Skeletal muscle satellite cell (primary cell): ENCODE data around the gene SLC16A12.
A peak's percentile ranks its signal among the peaks of the same experiment; 100 is the strongest.
"Not testable (repeated sequence)": the region's sequence is repeated elsewhere in the genome, so short reads cannot be mapped to it uniquely, and the experiment has no call there.

Experiments used
- H3K27me3 ChIP-seq: 2 replicates; pipeline ENCODE4 v1.7.0; 2013; ENCODE audit warnings: low read length; ENCODE audit not compliant: control insufficient read depth, insufficient read depth
- H3K36me3 ChIP-seq: 2 replicates; pipeline ENCODE4 v1.7.0; 2013; ENCODE audit warnings: mild to moderate bottlenecking, control low read depth, low read length; ENCODE audit not compliant: insufficient read depth
- H3K4me1 ChIP-seq: 2 replicates; pipeline ENCODE4 v1.7.0; 2013; ENCODE audit warnings: low read length; ENCODE audit not compliant: control insufficient read depth, insufficient read depth
- H3K4me2 ChIP-seq: 2 replicates; pipeline ENCODE4 v1.7.0; 2013; ENCODE audit warnings: mild to moderate bottlenecking, low read length
- H3K4me3 ChIP-seq: 2 replicates; pipeline ENCODE4 v1.7.0; 2013; ENCODE audit warnings: low read length
- H3K9ac ChIP-seq: 2 replicates; pipeline ENCODE4 v1.7.0; 2013; ENCODE audit warnings: mild to moderate bottlenecking, low read depth, low read length, moderate library complexity
- H3K9me3 ChIP-seq: replicated peaks from 2 replicates; pipeline ENCODE4 v1.7.0; 2013; ENCODE audit warnings: mild to moderate bottlenecking, control low read depth, low read length

SLC16A12 gene

DNA sequence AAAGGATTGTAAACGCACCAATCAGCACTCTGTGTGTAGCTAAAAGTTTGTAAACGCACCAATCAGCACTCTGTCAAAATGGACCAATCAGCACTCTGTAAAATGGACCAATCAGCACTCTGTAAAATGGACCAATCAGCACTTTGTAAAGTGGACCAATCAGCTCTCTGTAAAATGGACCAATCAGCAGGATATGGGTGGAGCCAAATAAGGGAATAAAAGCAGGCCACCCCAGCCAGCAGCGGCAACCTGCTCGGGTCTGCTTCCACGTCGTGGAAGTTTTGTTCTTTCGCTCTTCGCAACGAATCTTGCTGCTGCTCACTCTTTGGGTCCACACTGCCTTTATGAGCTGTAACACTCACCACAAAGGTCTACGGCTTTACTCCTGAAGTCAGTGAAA lies 123.1 kb downstream of the SLC16A12 start:
- H3K4me3 ChIP-seq, H3K4me1 ChIP-seq, H3K9me3 ChIP-seq, H3K4me2 ChIP-seq, H3K9ac ChIP-seq, H3K27me3 ChIP-seq, H3K36me3 ChIP-seq: not testable (repeated sequence)

DNA sequence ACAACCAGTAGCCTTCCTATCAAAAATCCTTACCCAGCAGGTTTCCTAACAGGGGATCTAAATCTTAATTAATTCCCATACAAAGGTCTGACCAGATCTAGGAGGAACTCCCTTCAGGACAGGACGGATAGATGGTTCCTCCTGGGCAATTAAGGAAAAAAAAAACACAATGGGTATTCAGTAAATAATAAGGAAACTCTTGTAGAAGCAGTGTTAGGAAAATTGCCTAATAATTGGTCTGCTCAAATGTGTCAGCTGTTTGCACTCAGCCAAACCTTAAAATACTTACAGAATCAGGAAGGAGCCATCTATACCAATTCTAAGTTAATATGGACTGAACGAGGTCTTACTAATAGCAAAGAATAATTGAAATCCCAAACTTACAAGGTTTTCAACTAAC lies 124.3 kb downstream of the SLC16A12 start:
- H3K4me1 ChIP-seq, H3K4me3 ChIP-seq, H3K27me3 ChIP-seq, H3K4me2 ChIP-seq, H3K36me3 ChIP-seq, H3K9me3 ChIP-seq, H3K9ac ChIP-seq: not testable (repeated sequence)

GRCh38 chr10:89410551-89410950 lies 124.8 kb downstream of the SLC16A12 start:
- H3K9ac ChIP-seq, H3K27me3 ChIP-seq, H3K4me3 ChIP-seq, H3K4me1 ChIP-seq, H3K4me2 ChIP-seq, H3K36me3 ChIP-seq, H3K9me3 ChIP-seq: not testable (repeated sequence)

DNA sequence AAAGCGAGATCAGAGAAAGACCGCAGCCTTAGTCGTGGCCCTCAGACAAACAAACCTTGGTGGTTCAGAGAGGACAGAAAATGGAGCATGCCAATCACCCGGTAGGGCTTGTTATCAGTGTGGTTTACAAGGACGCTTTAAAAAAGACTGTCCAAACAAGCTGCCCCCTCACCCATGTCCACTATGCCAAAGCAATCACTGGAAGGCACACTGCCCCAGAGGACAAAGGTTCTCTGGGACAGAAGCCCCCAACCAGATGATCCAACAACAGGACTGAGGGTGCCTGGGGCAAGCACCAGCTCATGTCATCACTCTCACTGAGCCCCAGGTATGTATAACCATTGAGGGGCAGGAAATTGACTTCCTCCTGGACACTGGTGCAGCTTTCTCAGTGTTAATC lies 126.1 kb downstream of the SLC16A12 start:
- H3K36me3 ChIP-seq, H3K4me1 ChIP-seq: not testable (repeated sequence)

GRCh38 chr10:89407792-89408191 lies 127.6 kb downstream of the SLC16A12 start:
- not testable (repeated sequence) for H3K4me1 ChIP-seq, H3K36me3 ChIP-seq, H3K9ac ChIP-seq, H3K9me3 ChIP-seq, H3K27me3 ChIP-seq, H3K4me2 ChIP-seq, H3K4me3 ChIP-seq

More for the DNA sequence above, 126.1 kb downstream of the SLC16A12 start:
- not testable (repeated sequence) for H3K4me3 ChIP-seq, H3K9ac ChIP-seq, H3K9me3 ChIP-seq, H3K27me3 ChIP-seq, H3K4me2 ChIP-seq

DNA sequence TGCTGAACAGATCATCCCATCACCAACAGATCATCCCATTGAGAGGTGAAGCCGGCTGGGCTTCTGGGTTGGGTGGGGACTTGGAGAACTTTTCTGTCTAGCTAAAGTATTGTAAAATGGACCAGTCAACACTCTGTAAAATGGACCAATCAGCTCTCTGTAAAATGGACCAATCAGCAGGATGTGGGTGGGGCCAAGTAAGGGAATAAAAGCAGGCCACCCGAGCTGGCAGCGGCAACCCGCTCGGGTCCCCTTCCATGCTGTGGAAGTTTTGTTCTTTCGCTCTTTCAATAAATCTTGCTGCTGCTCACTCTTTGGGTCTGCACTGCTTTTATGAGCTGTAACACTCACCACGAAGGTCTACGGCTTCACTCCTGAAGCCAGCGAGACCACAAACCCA lies 129.2 kb downstream of the SLC16A12 start:
- not testable (repeated sequence) for H3K27me3 ChIP-seq, H3K9me3 ChIP-seq, H3K4me1 ChIP-seq, H3K4me3 ChIP-seq, H3K4me2 ChIP-seq, H3K9ac ChIP-seq, H3K36me3 ChIP-seq

DNA sequence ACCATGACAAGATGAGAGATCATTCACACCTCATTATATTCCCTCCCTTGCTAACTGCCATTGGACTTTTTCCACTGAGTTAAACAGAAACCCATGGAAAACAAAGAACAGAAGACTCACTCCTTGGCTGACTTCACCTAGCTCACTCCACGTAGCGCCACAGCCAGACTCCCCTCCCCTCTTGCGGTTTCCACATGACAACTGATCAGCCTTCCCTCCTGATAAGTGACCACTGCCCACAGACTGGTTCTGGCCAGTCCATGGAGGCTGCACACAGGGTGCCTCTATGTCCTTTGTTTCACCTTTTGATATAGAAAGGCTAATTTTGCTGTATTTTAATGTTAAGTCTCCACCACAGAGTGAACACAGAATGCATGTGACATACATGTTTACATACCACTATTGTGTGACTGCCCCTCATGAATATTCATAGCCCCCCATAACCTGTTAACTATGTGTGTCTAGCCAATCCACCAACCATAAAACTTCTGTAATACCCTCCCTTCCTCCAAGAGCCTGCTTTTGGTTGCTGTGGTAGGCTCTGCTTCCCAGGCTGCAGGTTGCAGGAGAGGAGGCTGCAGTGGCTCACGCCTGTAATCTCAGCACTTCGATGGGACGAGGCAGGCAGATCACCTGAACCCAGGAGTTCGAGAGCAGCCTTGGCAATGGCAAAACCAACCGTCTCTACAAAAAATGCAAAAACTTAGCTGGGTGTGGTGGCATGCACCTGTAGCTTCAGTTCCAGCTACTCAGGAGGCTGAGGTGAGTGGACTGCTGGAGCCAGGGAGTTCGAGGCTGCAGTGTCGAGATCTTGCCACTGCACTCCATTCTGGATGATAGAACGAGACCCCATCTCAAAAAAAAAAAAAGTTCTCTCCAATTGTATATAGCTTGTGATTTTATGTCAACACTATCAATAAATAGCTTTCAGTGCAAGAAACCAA lies 131.0 kb downstream of the SLC16A12 start:
- H3K9me3 ChIP-seq = no peaks in the 10 kb centered on the region
- H3K4me1 ChIP-seq = no peaks in the 10 kb centered on the region
- no peak overlapping the region for H3K4me3 ChIP-seq
- H3K9ac ChIP-seq = no peak overlapping the region
- H3K27me3 ChIP-seq = no peaks in the 10 kb centered on the region
- H3K36me3 ChIP-seq = peaks cover 5% of the 10 kb centered on the region
- no peak overlapping the region for H3K4me2 ChIP-seq

- no peak overlapping the region for H3K4me2 ChIP-seq
- no peak overlapping the region for H3K4me3 ChIP-seq
- H3K9me3 ChIP-seq = no peaks in the 10 kb centered on the region
- H3K4me1 ChIP-seq = peaks cover 5% of the 10 kb centered on the region
- H3K9ac ChIP-seq = no peak overlapping the region
- no peaks in the 10 kb centered on the region for H3K27me3 ChIP-seq
- peaks cover 5% of the 10 kb centered on the region for H3K36me3 ChIP-seq
These were observed 132.4 kb downstream of the SLC16A12 start for GRCh38 chr10:89403043-89403442.

- H3K9ac ChIP-seq = no peak overlapping the region
- no peaks in the 10 kb centered on the region for H3K27me3 ChIP-seq
- H3K4me2 ChIP-seq = no peak overlapping the region
- peaks cover 12% of the 10 kb centered on the region for H3K4me1 ChIP-seq
- no peak overlapping the region for H3K4me3 ChIP-seq
- H3K36me3 ChIP-seq = peaks cover 5% of the 10 kb centered on the region
- H3K9me3 ChIP-seq = no peaks in the 10 kb centered on the region
These were observed 135.4 kb downstream of the SLC16A12 start for GRCh38 chr10:89399956-89400355.

DNA sequence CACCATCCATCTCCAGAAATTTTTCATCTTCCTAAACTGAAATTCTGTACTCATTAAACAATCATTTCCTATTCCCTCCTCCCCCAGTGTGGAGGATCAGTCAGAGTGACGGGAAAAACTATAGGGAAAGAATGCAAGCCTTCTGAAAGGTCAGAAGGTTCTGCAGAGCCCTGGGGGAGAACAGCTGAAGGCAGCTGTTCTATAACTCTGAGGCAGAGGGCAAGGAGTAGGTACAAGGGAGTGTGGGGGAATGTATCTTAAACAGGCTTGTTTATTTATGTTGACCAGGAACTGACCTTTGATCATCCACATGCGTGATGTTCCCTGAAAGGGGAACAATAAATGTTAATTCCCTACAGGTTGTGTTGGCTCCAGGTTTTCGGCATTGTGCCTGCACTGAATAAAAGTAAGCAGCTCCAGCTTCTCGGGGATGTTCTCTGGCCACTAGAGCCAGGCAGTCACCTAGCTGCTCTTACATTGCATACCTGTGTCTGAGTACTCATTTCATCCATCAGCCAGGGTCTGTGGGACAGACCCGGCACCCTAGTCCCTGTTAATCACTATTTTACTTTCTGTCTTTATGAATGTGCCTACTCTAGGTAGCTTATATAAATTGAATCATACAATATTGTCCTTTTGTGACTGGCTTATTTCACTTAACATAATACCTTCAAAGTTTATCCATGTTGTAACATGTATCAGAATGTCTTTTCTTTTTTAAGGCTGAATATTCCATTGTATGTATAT lies 137.2 kb downstream of the SLC16A12 start:
- H3K9ac ChIP-seq = no peak overlapping the region
- H3K36me3 ChIP-seq = peaks cover 5% of the 10 kb centered on the region
- peaks cover 14% of the 10 kb centered on the region for H3K4me1 ChIP-seq
- H3K4me2 ChIP-seq = peak overlapping the region; percentile 13
- peak overlapping the region; percentile 7 for H3K4me3 ChIP-seq
- no peaks in the 10 kb centered on the region for H3K9me3 ChIP-seq
- H3K27me3 ChIP-seq = no peaks in the 10 kb centered on the region

- H3K4me2 ChIP-seq = no peak overlapping the region
- no peaks in the 10 kb centered on the region for H3K27me3 ChIP-seq
- H3K9ac ChIP-seq = no peak overlapping the region
- peaks cover 20% of the 10 kb centered on the region for H3K4me1 ChIP-seq
- H3K36me3 ChIP-seq = no peaks in the 10 kb centered on the region
- H3K9me3 ChIP-seq = no peaks in the 10 kb centered on the region
- no peak overlapping the region for H3K4me3 ChIP-seq
These were observed 140.3 kb downstream of the SLC16A12 start for GRCh38 chr10:89395141-89395540.
